Measurements from ENCODE around the gene LURAP1L. TPM values are rescaled to one million over a fixed set of nuclear protein-coding genes. Genes with fewer than 3 reads are reported as not detected.

LURAP1L gene
- total RNA-seq, 1 donor from 2014 or later: not detected

DNA sequence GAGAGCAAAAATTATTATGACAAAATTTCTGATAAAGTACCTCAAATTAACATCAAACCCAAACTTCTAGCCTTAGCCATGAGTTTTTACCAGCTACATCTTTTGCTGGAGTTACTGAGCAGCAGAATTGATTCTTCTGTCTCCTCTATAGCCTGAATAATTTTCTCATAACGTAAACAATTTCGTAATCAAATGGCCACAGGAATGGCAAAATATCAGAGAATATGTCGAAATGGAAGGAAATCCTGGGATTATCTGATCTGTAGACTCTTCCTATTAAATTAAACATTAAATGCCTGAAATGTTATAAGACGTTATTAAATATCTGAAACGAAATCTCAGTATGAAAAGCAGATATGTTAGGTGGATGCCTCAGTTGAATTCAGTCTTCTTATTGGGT, 41.1 kb downstream of the LURAP1L start:
- DNase-seq (no peak), ATAC-seq (ENCODE audit: low read depth) (no peak)
- TF ChIP-seq, protein P1, sequence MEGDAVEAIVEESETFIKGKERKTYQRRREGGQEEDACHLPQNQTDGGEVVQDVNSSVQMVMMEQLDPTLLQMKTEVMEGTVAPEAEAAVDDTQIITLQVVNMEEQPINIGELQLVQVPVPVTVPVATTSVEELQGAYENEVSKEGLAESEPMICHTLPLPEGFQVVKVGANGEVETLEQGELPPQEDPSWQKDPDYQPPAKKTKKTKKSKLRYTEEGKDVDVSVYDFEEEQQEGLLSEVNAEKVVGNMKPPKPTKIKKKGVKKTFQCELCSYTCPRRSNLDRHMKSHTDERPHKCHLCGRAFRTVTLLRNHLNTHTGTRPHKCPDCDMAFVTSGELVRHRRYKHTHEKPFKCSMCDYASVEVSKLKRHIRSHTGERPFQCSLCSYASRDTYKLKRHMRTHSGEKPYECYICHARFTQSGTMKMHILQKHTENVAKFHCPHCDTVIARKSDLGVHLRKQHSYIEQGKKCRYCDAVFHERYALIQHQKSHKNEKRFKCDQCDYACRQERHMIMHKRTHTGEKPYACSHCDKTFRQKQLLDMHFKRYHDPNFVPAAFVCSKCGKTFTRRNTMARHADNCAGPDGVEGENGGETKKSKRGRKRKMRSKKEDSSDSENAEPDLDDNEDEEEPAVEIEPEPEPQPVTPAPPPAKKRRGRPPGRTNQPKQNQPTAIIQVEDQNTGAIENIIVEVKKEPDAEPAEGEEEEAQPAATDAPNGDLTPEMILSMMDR (IDR thresholded peaks at IDR 0.05): no peak
- no peaks in the 10 kb centered on the region for H3K4me1 Mint-ChIP-seq
- H3K27me3 Mint-ChIP-seq: no peaks in the 10 kb centered on the region
- POLR2A ChIA-PET: no interaction called here
- CTCF ChIA-PET: no interaction called here
- no peak overlapping the region for H3K27ac Mint-ChIP-seq
- no peaks in the 10 kb centered on the region for H3K36me3 Mint-ChIP-seq (ENCODE audit: low read depth)
- intact Hi-C loops (cut with micrococcal nuclease): no loop called here
- no peaks in the 10 kb centered on the region for H3K9me3 Mint-ChIP-seq
- H3K4me3 Mint-ChIP-seq: no peak overlapping the region

DNA sequence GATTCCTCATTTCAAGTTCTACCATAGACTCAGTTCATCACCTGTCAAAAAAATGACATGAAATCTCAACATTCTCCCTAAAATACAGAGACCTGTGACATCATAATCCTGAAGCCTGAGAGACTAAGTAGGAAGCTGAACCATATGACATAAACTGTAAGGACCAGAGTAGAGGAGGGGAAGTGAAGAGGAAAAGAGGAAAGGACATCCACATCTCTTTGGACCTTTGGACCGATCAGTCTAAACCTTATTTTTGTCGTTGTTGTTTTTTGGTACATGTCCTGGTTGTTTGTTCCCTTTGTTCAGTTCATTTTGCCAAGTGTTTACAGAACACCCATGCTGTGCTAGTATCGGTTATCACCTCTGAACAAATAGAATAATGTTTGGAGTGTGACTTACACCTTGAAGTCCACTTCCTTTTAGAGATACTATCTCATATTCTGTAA, 41.9 kb downstream of the LURAP1L start:
- CTCF ChIA-PET: no interaction called here
- TF ChIP-seq, protein P1 (IDR thresholded peaks at IDR 0.05): no peak
- POLR2A ChIA-PET: no interaction called here
- Mint-ChIP-seq H3K4me3 (no peak overlapping the region), H3K4me1 (no peaks in the 10 kb centered on the region), H3K27ac (no peak overlapping the region), H3K36me3 (ENCODE audit: low read depth) (no peaks in the 10 kb centered on the region), H3K9me3 (no peaks in the 10 kb centered on the region), H3K27me3 (no peaks in the 10 kb centered on the region)
- DNase-seq: no peak
- intact Hi-C loops (cut with micrococcal nuclease): no loop called here
- no peak for ATAC-seq (ENCODE audit: low read depth)

DNA sequence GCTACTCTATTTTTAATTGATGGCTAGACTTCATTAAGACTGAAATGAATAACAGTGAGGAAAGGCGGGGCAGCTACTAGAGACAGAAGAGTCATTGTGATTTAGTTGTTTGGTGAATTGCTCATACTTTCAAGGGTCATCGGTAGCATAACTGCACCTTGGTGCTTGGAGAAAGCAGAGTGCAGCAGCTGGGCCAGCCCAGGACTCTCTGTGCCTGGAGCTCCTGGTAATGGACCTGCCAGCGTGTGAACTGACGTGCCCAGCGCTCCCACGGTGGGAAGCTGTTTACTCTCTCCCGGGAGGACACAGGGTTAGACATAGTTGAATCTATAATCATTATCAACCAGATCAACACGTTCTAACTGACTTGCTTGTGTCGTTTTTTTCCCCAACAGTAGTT, 42.9 kb downstream of the LURAP1L start:
- no peaks in the 10 kb centered on the region for H3K4me1 Mint-ChIP-seq
- TF ChIP-seq, protein P1 (IDR thresholded peaks at IDR 0.05): no peak
- POLR2A ChIA-PET: no interaction called here
- ATAC-seq (ENCODE audit: low read depth) (no peak), DNase-seq (no peak)
- no peaks in the 10 kb centered on the region for H3K9me3 Mint-ChIP-seq
- no peaks in the 10 kb centered on the region for H3K36me3 Mint-ChIP-seq (ENCODE audit: low read depth)
- CTCF ChIA-PET: no interaction called here
- H3K4me3 Mint-ChIP-seq: no peak overlapping the region
- no peak overlapping the region for H3K27ac Mint-ChIP-seq
- intact Hi-C loops (cut with micrococcal nuclease): no loop called here
- no peaks in the 10 kb centered on the region for H3K27me3 Mint-ChIP-seq

DNA sequence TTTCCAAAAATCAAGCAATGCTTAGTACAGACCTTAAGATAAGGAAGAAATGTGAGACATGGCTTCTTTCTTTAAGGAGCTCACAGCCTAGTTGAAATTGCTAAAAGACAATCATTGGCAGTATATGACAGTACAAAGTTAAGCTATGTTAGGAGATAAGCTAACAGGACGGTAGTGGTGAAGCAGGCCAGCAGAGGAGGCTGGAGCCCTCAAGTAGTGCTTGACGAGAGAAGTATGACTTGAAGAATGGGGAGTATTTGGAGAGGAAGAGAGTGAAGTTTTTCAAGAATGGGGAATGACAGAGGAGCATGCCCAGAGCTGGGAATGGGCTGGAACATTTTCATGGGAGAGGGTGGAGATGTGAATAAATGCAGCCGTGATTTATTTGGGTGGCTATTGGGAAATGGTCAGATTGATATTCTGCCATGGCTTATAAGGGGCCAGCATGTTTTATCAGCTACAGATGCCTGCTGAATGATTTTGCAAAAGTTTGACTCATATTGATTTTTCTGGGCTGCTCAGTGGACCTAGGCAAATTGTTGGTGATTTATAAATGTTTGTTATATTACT, 43.7 kb downstream of the LURAP1L start:
- CTCF ChIA-PET: no interaction called here
- intact Hi-C loops (cut with micrococcal nuclease): no loop called here
- TF ChIP-seq, protein P1 (IDR thresholded peaks at IDR 0.05): no peak
- Mint-ChIP-seq H3K9me3 (no peaks in the 10 kb centered on the region), H3K36me3 (ENCODE audit: low read depth) (no peaks in the 10 kb centered on the region), H3K27me3 (no peaks in the 10 kb centered on the region), H3K4me3 (no peak overlapping the region), H3K27ac (no peak overlapping the region), H3K4me1 (no peaks in the 10 kb centered on the region)
- POLR2A ChIA-PET: no interaction called here
- ATAC-seq (ENCODE audit: low read depth): no peak
- DNase-seq: no peak

DNA sequence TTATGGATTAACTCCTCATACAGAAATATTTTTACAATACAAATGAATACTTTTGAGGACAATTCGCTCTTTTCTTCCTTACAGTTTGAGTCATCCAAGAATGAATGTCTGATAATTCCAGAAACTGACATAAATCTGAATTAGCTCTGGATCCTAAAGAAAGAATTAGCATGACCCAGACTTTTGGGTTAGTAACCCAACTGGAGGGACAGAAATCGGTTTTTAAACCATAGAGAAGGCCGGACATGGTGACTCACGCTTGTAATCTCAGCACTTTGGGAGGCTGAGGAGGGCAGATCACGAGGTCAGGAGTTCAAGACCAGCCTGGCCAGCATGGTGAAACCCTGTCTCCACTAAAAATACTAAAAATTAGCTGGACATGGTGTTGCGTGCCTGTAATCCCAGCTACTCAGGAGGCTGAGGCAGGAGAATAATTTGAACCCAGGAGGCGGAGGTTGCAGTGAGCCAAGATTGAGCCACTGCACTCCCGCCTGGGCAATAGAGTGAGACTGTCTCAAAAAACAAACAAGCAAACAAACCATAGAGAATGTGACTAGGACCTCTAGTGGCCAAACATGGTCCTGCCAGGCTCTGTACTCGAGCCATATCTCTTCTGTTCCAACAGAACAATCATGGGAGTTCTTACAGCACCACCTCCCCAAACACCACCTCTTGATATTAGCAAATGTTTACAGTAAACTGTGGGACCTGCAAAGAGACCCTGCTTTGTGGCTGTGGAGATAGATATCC, 44.8 kb downstream of the LURAP1L start:
- ATAC-seq (ENCODE audit: low read depth) (no peak), DNase-seq (no peak)
- intact Hi-C loops (cut with micrococcal nuclease): no loop called here
- Mint-ChIP-seq H3K4me1 (no peaks in the 10 kb centered on the region), H3K27ac (no peak overlapping the region), H3K27me3 (no peaks in the 10 kb centered on the region), H3K36me3 (ENCODE audit: low read depth) (no peaks in the 10 kb centered on the region), H3K9me3 (no peaks in the 10 kb centered on the region), H3K4me3 (no peak overlapping the region)
- TF ChIP-seq, protein P1 (IDR thresholded peaks at IDR 0.05): no peak
- POLR2A ChIA-PET: no interaction called here
- CTCF ChIA-PET: no interaction called here

Data from activated B cell treated with CpG ODN at 0.5 μM for 24 hours (primary cell).